ENCODE results near the gene FANCF.

Gene FANCF

DNA sequence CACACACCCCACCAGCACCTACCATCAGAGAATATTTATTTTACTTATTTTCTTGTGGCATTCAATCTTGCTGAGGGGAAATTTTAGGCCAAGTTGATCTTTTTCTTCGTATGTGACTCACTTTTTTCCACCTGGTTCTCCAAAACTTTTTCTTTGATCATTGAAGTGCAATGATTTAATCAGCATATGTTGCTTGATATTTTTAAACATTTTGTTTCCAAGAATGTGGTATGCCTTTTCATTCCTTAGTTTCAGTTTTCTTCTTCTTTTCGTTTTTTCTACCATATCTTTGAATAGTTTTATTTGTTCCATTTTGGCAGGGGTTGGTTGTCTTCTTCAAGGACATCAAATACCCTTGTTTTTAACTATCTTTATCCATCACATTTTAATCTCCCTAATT is 28.6 kb downstream of the FANCF start:
- ChIA-PET CTCF (no interaction called here), POLR2A (no interaction called here)
- DNase-seq (ENCODE audit: extremely low spot score) = no peak
- TF ChIP-seq BHLHE40 (IDR thresholded peaks at IDR 0.05; ENCODE audit: borderline replicate concordance) (no peak), HDGF (IDR thresholded peaks at IDR 0.05; ENCODE audit: borderline replicate concordance) (no peak), L3MBTL2 (conservative IDR thresholded peaks at IDR 0.05) (no peak)
- TF ChIP-seq, protein P1, sequence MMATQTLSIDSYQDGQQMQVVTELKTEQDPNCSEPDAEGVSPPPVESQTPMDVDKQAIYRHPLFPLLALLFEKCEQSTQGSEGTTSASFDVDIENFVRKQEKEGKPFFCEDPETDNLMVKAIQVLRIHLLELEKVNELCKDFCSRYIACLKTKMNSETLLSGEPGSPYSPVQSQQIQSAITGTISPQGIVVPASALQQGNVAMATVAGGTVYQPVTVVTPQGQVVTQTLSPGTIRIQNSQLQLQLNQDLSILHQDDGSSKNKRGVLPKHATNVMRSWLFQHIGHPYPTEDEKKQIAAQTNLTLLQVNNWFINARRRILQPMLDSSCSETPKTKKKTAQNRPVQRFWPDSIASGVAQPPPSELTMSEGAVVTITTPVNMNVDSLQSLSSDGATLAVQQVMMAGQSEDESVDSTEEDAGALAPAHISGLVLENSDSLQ (IDR thresholded peaks at IDR 0.05) = no peak

DNA sequence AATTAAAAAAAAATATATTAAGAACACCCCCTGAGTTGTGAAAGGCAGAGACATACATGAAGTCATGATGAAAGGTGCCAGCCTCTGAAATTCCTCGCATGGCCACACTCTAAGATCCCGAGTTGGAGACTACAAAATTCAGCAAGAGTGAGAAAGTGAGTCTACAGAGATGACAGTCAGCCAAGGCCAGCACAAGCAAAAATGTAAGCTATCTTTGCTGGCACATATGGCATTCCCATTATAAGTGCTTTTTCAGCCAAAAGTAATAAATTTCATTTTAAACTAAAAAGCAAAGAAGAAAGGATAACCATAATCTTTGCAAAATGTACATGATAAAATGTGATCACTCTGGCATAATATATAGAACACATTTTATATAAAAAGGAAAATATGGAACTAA is 40.6 kb downstream of the FANCF start:
- ChIA-PET CTCF (interaction anchor here (0.7 kb wide), 1 partner anchor 252 kb away, joined by 3 read pairs; no protein-coding TSS in a partner anchor), POLR2A (no interaction called here)
- no peak for DNase-seq (ENCODE audit: extremely low spot score)
- no peak for TF ChIP-seq SUZ12 (IDR thresholded peaks at IDR 0.05)
- no peak for TF ChIP-seq CTBP1 (IDR thresholded peaks at IDR 0.05; ENCODE audit: borderline replicate concordance)
- TF ChIP-seq FOXK2 (IDR thresholded peaks at IDR 0.05) = no peak
- no peak for TF ChIP-seq SP1 (IDR thresholded peaks at IDR 0.05)
- TF ChIP-seq HDGF (IDR thresholded peaks at IDR 0.05; ENCODE audit: borderline replicate concordance) = no peak
- no peak for TF ChIP-seq TARDBP (IDR thresholded peaks at IDR 0.05)
- no peak for TF ChIP-seq ELF4 (IDR thresholded peaks at IDR 0.05)
- no peak for TF ChIP-seq L3MBTL2 (conservative IDR thresholded peaks at IDR 0.05)
- TF ChIP-seq FOXM1 (IDR thresholded peaks at IDR 0.05; ENCODE audit: borderline replicate concordance) = no peak

DNA sequence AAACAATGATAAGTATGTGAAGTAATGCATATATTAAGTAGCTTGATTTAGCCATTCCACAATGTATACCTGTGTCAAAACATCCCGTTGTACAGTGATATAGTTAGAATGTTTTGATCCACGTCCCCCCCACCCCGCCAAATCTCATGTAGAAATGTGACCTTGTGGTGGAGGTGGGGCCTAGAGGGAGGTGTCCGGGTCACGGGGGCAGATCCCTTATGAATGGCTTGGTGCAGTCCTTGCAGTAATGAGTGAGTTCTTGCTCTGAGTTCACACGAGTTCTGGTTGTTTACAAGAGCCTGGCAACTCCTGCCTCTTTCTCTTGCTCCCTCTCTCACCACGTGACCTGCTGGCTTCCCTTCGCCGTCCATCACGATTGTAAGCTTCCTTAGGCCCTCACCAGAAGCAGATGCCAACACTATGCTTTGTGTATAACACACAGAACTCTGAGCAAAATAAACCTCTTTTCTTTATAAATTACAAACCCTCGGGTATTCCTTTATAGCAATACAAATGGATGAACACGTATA is 41.6 kb downstream of the FANCF start:
- CTCF ChIA-PET = no interaction called here
- TF ChIP-seq HDGF (IDR thresholded peaks at IDR 0.05; ENCODE audit: borderline replicate concordance) (no peak), LEF1 (IDR thresholded peaks at IDR 0.05; ENCODE audit: borderline replicate concordance) (no peak), NFRKB (IDR thresholded peaks at IDR 0.05) (no peak)
- no peak for DNase-seq (ENCODE audit: extremely low spot score)
- POLR2A ChIA-PET = no interaction called here

DNA sequence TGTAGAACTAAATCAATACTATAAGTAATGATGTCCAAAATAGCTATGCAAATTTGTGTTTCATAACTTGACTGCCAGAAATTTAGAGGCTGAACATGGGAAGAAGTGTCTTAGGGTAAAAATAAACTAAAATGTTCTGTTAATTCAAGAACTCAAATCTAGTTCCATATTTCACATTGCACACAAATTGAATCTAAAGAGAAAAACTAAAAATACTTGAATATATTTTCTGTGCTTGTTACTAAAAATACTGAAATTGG is 43.5 kb downstream of the FANCF start:
- ChIA-PET CTCF (no interaction called here), POLR2A (no interaction called here)
- TF ChIP-seq NFRKB (IDR thresholded peaks at IDR 0.05) = no peak
- TF ChIP-seq CTBP1 (IDR thresholded peaks at IDR 0.05; ENCODE audit: borderline replicate concordance) = no peak
- TF ChIP-seq, protein P1 (IDR thresholded peaks at IDR 0.05) = no peak
- no peak for TF ChIP-seq FOXA1 (IDR thresholded peaks at IDR 0.05)
- TF ChIP-seq TARDBP (IDR thresholded peaks at IDR 0.05) = no peak
- DNase-seq (ENCODE audit: extremely low spot score) = no peak

DNA sequence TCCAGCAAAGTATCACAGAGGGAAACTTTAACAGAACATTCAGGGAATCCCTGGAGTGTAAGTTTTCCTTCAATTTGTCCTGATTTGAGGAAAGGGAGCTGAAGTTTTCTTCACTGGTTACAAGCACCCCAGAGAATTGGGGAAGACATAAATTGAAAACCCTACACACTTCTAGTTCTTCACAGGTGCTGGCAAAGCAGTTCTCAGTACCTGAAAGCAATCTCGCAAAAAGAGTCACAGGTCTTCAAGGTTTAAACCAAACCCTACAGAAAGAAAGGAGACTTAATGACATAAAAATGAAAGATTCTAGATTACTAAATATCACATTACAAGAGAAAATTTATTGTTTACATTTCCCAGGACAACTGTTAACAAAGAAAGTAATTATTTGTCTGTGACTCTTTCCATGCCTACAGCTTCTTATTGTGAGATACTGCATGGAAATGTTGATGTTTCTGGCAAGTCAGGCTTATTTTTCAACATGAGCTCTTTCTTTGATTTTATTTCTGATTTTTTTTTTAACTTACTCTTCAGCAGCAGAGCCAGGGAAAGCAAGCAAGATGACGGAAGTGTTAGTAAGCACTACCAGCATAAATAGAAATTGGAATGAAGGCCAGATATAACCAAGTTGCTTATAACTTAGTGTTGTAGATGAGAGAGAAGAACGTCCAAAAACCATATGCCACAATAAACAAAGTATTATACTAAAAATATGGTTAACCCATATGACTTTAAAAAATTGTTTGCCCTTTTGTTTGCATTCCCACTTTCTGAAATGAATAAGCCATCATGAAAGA is 44.1 kb downstream of the FANCF start:
- ChIA-PET POLR2A (no interaction called here), CTCF (no interaction called here)
- no peak for TF ChIP-seq CTBP1 (IDR thresholded peaks at IDR 0.05; ENCODE audit: borderline replicate concordance)
- TF ChIP-seq LEF1 (IDR thresholded peaks at IDR 0.05; ENCODE audit: borderline replicate concordance) = no peak
- TF ChIP-seq SUZ12 (IDR thresholded peaks at IDR 0.05) = no peak
- TF ChIP-seq ZNF384 (IDR thresholded peaks at IDR 0.05) = no peak
- no peak for TF ChIP-seq ARNT (IDR thresholded peaks at IDR 0.05)
- no peak for TF ChIP-seq HDGF (IDR thresholded peaks at IDR 0.05; ENCODE audit: borderline replicate concordance)
- TF ChIP-seq, protein P1 (IDR thresholded peaks at IDR 0.05) = no peak
- no peak for TF ChIP-seq SP1 (IDR thresholded peaks at IDR 0.05)
- no peak for TF ChIP-seq BHLHE40 (IDR thresholded peaks at IDR 0.05; ENCODE audit: borderline replicate concordance)
- no peak for TF ChIP-seq FOXM1 (IDR thresholded peaks at IDR 0.05; ENCODE audit: borderline replicate concordance)
- TF ChIP-seq FOXK2 (IDR thresholded peaks at IDR 0.05) = no peak
- no peak for TF ChIP-seq L3MBTL2 (conservative IDR thresholded peaks at IDR 0.05)
- no peak for TF ChIP-seq TARDBP (IDR thresholded peaks at IDR 0.05)
- no peak for TF ChIP-seq FOXA1 (IDR thresholded peaks at IDR 0.05)
- TF ChIP-seq NFRKB (IDR thresholded peaks at IDR 0.05) = no peak
- no peak for TF ChIP-seq ELF4 (IDR thresholded peaks at IDR 0.05)
- DNase-seq (ENCODE audit: extremely low spot score) = no peak

DNA sequence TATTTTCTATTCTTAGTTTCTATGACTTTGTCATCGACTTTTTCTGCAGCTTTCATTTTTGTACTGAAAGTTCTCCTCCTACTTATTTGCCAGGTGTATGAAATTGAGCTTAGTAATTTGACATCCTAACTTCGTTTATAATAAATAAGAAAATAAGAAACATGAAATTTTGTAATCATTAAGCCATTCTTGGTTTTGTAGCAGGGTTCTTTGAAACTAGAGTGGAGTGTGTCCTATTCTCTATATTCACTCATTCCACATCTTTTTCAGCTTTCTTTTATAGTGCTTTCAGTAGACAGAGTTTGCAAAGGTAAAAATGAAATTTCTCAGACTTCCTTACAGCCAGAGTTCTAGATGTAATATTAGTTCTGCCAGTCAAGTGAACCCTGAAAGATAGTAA is 47.8 kb downstream of the FANCF start:
- CTCF ChIA-PET = no interaction called here
- POLR2A ChIA-PET = no interaction called here
- TF ChIP-seq L3MBTL2 (conservative IDR thresholded peaks at IDR 0.05) (no peak), CTBP1 (IDR thresholded peaks at IDR 0.05; ENCODE audit: borderline replicate concordance) (no peak), ARNT (IDR thresholded peaks at IDR 0.05) (no peak)

More for the DNA sequence above, 47.8 kb downstream of the FANCF start:
- no peak for DNase-seq (ENCODE audit: extremely low spot score)

All from HEK293T (cell line).